Measurements from ENCODE around the gene FRRS1.

GRCh38 chr1:99680270-99680669, 86.2 kb downstream of the FRRS1 start:
- TF ChIP-seq, protein P1, sequence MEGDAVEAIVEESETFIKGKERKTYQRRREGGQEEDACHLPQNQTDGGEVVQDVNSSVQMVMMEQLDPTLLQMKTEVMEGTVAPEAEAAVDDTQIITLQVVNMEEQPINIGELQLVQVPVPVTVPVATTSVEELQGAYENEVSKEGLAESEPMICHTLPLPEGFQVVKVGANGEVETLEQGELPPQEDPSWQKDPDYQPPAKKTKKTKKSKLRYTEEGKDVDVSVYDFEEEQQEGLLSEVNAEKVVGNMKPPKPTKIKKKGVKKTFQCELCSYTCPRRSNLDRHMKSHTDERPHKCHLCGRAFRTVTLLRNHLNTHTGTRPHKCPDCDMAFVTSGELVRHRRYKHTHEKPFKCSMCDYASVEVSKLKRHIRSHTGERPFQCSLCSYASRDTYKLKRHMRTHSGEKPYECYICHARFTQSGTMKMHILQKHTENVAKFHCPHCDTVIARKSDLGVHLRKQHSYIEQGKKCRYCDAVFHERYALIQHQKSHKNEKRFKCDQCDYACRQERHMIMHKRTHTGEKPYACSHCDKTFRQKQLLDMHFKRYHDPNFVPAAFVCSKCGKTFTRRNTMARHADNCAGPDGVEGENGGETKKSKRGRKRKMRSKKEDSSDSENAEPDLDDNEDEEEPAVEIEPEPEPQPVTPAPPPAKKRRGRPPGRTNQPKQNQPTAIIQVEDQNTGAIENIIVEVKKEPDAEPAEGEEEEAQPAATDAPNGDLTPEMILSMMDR (IDR thresholded peaks at IDR 0.05; ENCODE audit: low read depth, low read length), result no peak
- no peak for TF ChIP-seq EZH2phosphoT487 (IDR thresholded peaks at IDR 0.05; ENCODE audit: low read depth)

All from OCI-LY3 (cell line).